Bone marrow (tissue), 2 donors: ENCODE data around the gene ADNP.

Experiments
- DNase-seq, 2 donors: peaks; one replicate each; lab custom pipeline; 2025; lab: John Stamatoyannopoulos, UW

The ADNP gene

GRCh38 chr20:50872560-50873425 lies 58.4 kb downstream of the ADNP start:
- peak in 1 of 2 donors; percentile 9 for DNase-seq

GRCh38 chr20:50870561-50871161 lies 60.6 kb downstream of the ADNP start:
- DNase-seq: no peak

GRCh38 chr20:50868509-50869495 lies 62.4 kb downstream of the ADNP start:
- no peak for DNase-seq

GRCh38 chr20:50867805-50868204 lies 63.4 kb downstream of the ADNP start:
- no peak for DNase-seq

GRCh38 chr20:50866831-50867230 lies 64.4 kb downstream of the ADNP start:
- DNase-seq: no peak

GRCh38 chr20:50866036-50866685 lies 65.1 kb downstream of the ADNP start:
- DNase-seq: no peak

GRCh38 chr20:50865591-50865990 lies 65.6 kb downstream of the ADNP start:
- no peak for DNase-seq

GRCh38 chr20:50865114-50865513 lies 66.1 kb downstream of the ADNP start:
- DNase-seq: no peak

- no peak for DNase-seq
Observed at GRCh38 chr20:50862546-50862945, 68.7 kb downstream of the ADNP start.

- DNase-seq: no peak
Observed at GRCh38 chr20:50861012-50861411, 70.2 kb downstream of the ADNP start.

GRCh38 chr20:50859161-50859560 lies 72.1 kb downstream of the ADNP start:
- DNase-seq: no peak

GRCh38 chr20:50858525-50858924 lies 72.7 kb downstream of the ADNP start:
- no peak for DNase-seq

GRCh38 chr20:50857348-50857747 lies 73.9 kb downstream of the ADNP start:
- DNase-seq: no peak

- no peak for DNase-seq
Observed at GRCh38 chr20:50856475-50857041, 74.7 kb downstream of the ADNP start.

GRCh38 chr20:50855498-50856474 lies 75.5 kb downstream of the ADNP start:
- no peak for DNase-seq

GRCh38 chr20:50854506-50855249 lies 76.6 kb downstream of the ADNP start:
- no peak for DNase-seq

- no peak for DNase-seq
Observed at GRCh38 chr20:50852085-50852484, 79.2 kb downstream of the ADNP start.

- no peak for DNase-seq
Observed at GRCh38 chr20:50850721-50851286, 80.4 kb downstream of the ADNP start.
